RPMI8226 (cell line): ENCODE data around the gene TC2N.
A peak's percentile ranks its signal among the peaks of the same experiment; 100 is the strongest.
"Not testable (repeated sequence)": the region's sequence is repeated elsewhere in the genome, so short reads cannot be mapped to it uniquely, and the experiment has no call there.

Experiments
- DNase-seq: peaks from one replicate; pipeline ENCODE4 v3.0.0-alpha.2; 2015

TC2N gene

DNA sequence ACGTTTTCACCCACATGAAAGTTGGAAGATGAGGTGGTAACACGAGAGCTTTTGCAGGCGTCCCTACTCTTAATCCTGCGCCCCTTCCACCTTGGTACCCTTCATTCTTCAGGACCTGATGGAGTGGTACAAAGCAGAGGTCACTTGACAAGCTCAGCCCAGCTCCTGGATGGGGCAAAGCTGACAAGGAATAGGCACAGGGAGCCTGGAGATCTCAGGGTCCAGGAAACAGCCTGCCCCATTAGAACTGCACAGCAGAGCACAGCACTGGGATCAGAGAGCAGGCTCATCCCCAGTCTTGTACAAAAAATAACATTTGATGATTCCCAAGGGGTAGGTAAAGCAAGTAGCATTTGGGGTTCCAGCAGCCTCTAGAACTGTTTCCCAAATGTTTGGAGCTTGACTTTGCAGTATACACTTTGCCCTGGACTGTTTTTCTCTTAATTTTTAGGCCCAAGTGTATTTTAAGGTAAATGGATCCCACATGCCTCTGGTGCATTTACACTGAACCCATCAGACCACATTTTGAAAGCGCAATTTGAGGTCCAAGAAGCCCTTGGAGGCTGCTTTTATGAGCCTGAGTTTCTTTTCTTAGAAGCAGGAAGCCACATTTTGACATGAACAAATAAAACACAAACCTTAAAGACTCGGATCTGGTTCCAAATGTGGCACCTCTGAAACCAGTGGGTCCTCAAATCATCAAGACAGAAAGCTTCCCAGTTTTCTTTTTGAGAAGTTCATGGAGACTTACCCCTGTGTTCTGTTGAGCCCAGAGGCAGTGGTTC, 633 bp downstream of the TC2N start:
- DNase-seq: no peak

GRCh38 chr14:91866061-91866460, 1.3 kb downstream of the TC2N start:
- no peak for DNase-seq

DNA sequence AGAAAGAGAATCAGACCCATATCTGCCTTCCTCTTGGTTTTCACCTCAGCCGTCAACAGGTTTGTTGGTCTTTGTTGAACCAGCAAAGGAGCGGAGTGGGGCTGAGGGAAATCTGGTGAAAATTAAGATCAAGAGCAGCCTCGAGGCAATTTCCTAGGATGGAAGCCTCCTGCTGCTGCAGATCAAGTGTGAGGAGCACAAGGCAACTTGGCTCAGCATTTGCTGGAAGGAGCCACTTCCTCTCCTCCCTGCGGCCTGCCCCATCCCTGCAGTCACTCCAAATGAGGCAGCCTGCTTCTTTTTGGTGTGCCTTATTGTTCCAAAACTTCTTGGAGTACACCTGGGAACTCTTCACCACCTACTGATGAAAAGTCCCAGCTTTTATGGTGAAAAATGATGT, 4.9 kb downstream of the TC2N start:
- DNase-seq: no peak

- no peak for DNase-seq
Measured at GRCh38 chr14:91861091-91861490, 6.2 kb downstream of the TC2N start.

DNA sequence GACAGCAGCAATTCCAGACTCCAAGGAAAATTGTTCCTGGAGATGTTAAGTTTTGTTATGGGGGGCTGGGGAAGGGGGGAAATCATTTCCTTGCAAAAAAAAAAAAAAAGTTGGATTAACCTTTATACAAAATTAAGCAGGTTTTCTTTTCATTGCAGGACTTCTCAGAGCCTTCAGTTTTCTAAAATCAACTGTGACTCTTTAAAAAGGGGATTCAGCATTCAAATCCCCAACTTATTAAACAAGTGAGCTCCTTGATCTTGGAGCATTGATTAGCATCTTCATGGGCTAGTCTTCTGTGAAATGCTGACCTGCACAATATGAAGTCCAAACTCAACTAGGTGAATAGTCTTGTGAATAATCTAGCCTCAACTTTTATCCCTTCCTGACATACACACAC, 7.1 kb downstream of the TC2N start:
- no peak for DNase-seq

GRCh38 chr14:91858536-91859275, 8.6 kb downstream of the TC2N start:
- DNase-seq: no peak

GRCh38 chr14:91857614-91858013, 9.7 kb downstream of the TC2N start:
- no peak for DNase-seq

DNA sequence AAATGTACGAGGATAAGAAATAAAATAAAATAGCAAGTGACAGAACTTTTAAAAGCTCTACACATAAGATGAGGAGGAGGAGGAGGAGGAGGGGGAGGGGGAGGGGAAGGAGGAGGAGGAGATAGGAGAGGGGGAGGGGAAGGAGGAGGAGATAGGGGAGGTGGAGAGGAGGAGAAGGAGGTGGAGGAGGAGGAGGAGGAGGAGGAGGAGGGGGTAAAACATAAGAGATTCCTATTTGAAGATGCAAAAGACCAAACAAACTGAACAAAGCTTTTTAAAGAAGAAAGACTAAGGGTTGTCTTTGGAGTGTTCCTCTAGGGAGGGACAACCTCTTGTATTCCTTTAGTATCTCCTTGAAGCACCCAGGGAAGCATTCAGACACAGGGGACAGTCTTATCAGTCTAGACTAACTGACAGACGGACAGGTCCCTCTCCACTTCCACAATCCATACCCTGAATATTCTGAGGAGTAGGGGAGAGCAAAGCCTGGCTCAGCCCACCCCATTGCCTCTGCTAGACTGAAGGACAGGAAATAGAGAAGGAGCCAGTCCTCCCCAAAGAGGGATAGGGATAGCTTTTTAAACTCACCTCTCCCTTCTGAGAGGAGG, 12.9 kb downstream of the TC2N start:
- no peak for DNase-seq

DNA sequence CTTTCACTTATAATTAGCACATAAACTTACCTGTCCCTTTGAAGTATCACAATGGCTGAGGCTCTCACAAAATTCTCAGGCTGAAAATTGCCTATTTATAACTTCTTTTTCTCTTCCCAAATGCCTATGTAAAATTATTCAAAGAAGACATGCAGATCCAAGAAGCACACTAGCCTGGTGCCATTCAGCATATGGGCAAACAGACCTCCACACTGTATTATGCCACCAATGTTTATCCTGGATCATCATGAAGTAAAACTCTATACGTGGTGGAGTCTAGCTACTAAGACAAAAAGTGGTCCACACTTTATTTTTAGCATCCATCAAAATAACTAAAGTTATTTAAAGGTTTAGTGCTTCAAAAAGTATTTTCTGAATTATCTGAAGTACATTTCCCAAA, 15.8 kb downstream of the TC2N start:
- DNase-seq: no peak

DNA sequence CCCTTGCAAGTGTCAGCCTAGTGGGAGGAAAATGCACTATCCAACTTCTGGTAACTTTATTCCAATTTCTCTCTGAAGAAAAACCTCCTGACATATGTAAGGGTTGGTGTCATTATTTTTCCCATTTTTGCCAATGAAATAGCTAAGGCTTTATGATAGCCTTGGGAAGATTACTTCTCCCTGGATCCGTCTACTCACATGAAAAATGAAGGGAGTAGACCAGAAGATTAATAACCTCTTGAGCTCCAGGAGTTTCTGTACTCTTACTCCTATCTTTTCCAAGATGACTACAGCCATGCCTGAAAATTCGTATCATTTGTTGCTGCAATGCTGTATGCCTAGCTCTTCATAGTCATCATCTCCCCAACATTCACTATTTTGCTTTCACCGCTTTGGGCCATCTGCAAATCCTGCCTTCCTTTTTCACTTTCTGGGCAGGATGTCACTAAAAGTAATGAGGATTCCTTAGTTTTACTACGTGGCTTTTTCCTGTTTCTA, 18.8 kb downstream of the TC2N start:
- no peak for DNase-seq

DNA sequence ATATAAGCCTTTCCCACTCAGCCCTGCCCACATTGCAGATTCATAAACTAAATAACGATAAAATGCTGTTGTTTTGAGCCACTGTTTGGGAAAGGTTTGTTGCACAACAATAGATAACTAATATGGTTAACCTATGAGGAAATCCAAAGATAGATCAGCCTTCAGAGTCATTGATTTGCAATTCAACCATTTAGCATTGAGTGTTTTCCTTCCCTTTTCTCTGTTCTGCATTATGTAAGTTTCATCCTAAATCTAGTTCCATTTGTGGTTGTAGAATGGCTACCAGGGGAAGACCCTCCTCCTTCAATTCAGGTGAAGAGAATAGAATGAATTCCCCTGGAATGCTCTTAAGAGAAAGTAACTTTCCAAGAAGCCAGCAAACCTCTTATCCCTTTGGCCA, 19.6 kb downstream of the TC2N start:
- DNase-seq: no peak

GRCh38 chr14:91845652-91846051, 21.7 kb downstream of the TC2N start:
- no peak for DNase-seq

- DNase-seq: not testable (repeated sequence)
Measured at GRCh38 chr14:91845056-91845455, 22.3 kb downstream of the TC2N start.

GRCh38 chr14:91844029-91844428, 23.3 kb downstream of the TC2N start:
- no peak for DNase-seq

GRCh38 chr14:91843437-91843836, 23.9 kb downstream of the TC2N start:
- no peak for DNase-seq

- no peak for DNase-seq
Measured at GRCh38 chr14:91841065-91841464, 26.3 kb downstream of the TC2N start.

GRCh38 chr14:91839749-91840148, 27.6 kb downstream of the TC2N start:
- DNase-seq: peak; percentile 20

DNA sequence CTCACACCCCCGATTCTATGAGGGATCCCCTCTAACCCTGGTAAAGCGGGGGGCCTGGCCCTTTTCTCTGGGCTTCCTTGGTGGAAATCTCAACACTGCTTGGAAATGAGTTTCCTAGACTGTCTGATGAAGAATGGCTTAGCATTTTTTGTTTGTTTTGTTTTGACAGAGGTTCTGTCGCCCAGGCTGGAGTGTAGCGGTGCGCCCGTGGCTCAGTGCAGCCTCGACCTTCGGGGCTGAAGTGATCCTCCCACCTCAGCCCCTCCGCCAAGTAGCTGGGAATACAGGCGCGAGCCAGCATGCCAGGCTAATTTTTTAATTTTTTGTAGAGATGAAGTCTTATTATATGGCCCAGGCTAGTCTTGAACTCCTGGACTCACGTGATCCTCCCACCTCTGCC, 30.3 kb downstream of the TC2N start:
- DNase-seq: no peak

DNA sequence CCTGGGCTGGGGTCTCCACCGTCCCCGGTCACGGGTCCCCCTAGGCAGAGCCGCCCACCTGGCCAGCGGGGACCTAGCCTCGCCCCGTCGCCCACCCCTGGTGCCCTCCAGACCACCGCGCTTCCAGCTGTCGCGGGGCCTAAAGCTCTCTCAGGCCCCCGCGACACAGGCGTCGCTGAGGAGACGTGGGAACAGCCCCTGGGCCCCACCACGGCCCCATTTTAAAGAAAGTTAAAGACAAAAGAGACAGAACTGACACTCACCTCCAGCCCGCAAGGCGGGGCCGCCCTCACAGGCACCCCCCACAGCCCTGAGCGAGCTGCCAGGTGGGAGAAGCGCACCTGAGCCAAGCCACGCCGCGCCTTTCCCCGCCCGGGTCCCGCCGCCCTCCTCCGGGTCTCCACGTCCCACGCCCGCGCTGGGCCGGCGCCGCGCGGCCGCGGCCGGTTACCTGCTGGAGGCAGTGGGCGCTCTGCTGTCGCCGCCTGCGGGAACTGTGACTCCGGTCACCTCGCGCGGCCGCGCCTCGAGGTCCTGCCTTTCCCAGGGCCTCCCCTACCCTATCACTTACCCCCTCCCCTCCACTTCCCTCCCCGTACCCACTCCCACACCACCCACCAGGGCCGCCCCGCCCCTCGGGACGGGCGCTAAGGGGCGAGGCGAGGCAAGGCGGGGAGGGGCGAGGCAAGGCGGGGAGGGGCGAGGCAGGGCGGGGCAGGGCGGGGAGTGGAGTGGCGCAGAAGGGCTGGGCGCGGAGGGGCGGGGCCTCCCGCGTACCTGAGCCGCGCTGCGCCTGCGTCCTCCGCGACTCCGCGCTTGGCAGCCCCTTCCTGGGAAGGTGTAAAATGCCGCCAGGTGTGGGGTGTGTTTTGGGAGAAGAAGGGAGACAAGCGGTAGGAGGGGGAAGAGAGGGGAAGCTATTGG, 31.2 kb downstream of the TC2N start:
- peak; percentile 43 for DNase-seq

DNA sequence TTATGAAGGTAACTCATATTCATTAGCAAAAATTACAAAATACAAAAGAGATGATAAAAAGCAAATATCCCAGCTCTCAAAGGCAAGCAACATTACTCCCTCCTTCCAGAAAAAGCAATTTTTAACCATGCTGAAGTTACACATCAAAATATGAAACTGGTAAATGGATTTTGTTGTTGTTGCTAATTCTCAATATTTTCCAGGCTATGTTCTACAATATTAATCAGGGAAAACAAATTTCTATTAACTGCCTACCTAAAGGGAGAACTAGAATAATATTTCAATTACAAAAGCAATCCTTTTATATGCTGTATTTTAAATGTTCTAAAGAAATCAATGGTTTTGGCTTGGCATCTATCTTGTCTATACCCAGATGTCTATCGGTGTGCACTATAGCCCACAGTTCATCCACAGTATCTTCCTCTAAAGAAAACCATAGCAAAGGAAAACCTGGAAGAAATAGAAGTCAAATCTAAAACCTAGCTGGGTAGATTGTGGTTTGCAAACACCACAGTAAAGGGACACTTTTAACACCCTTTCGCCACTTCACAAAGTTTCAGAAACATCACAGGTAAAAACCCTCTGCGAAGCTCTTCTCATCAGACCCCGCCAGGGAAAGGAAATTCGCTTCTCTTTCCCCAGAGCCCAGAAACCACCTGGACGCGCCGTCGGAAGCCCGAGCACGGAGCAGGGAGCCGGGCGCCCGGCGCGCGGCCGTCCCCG, 32.0 kb downstream of the TC2N start:
- no peak for DNase-seq

- no peak for DNase-seq
Measured at GRCh38 chr14:91834571-91834970, 32.8 kb downstream of the TC2N start.

DNA sequence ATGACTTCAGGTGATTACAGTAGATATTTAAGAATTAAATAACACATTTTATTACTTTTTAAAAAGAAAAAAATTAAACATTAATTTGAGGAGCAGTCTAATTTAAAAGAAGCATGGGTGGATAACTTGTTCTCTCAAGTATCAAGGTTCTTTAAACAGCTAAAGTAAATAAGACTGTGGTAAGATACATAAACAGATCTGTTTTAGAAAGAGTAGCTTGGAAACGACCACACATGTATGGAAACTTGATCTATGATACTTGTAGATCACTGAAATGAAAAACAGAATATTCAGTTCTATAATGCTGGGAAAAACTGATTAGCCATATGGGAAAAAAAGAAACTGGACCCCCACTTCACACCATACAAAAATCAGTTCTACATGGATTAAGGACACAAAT, 36.0 kb downstream of the TC2N start:
- DNase-seq: no peak
